NCI-H128 (cell line): ENCODE results near the gene PSG1.
"Not testable (repeated sequence)": the region's sequence is repeated elsewhere in the genome, so short reads cannot be mapped to it uniquely, and the experiment has no call there.

Experiments used
- DNase-seq: peaks from one replicate; lab custom pipeline; 2025; ENCODE audit not compliant: unreplicated experiment; lab: John Stamatoyannopoulos, UW

PSG1 gene

GRCh38 chr19:42879613-42880012 lies at the start of gene PSG1:
Gene PSG1 (minus strand): TSS chr19:42879713. CDS start chr19:42879581, 132 bp downstream.
- DNase-seq = no peak

GRCh38 chr19:42928896-42929295 lies 49.4 kb upstream of the PSG1 start:
- no peak for DNase-seq

- DNase-seq = no peak
Measured at GRCh38 chr19:42926781-42927180, 47.3 kb upstream of the PSG1 start.

GRCh38 chr19:42923106-42923505 lies 43.6 kb upstream of the PSG1 start:
- DNase-seq = not testable (repeated sequence)

GRCh38 chr19:42920971-42921370 lies 41.5 kb upstream of the PSG1 start:
- not testable (repeated sequence) for DNase-seq

- no peak for DNase-seq
Measured at GRCh38 chr19:42919757-42920079, 40.2 kb upstream of the PSG1 start.

- not testable (repeated sequence) for DNase-seq
Measured at GRCh38 chr19:42919070-42919756, 39.7 kb upstream of the PSG1 start.

- DNase-seq = not testable (repeated sequence)
Measured at GRCh38 chr19:42918377-42919069, 39.0 kb upstream of the PSG1 start.

GRCh38 chr19:42917634-42918033 lies 38.1 kb upstream of the PSG1 start, which contains the start of gene PSG6:
Gene PSG6 (minus strand): TSS chr19:42917894. CDS start chr19:42917792, 102 bp downstream.
- DNase-seq = not testable (repeated sequence)

GRCh38 chr19:42916931-42917330 lies 37.4 kb upstream of the PSG1 start:
- not testable (repeated sequence) for DNase-seq

- not testable (repeated sequence) for DNase-seq
Measured at GRCh38 chr19:42913516-42913915, 34.0 kb upstream of the PSG1 start.

GRCh38 chr19:42912941-42913340 lies 33.4 kb upstream of the PSG1 start:
- DNase-seq = not testable (repeated sequence)

- not testable (repeated sequence) for DNase-seq
Measured at GRCh38 chr19:42911731-42912130, 32.2 kb upstream of the PSG1 start.

- not testable (repeated sequence) for DNase-seq
Measured at GRCh38 chr19:42906162-42906561, 26.6 kb upstream of the PSG1 start.

GRCh38 chr19:42900561-42900960 lies 21.0 kb upstream of the PSG1 start:
- not testable (repeated sequence) for DNase-seq

GRCh38 chr19:42899674-42900073 lies 20.2 kb upstream of the PSG1 start:
- DNase-seq = not testable (repeated sequence)

GRCh38 chr19:42899110-42899509 lies 19.6 kb upstream of the PSG1 start:
- not testable (repeated sequence) for DNase-seq

- DNase-seq = not testable (repeated sequence)
Measured at GRCh38 chr19:42898656-42899055, 19.1 kb upstream of the PSG1 start.

- not testable (repeated sequence) for DNase-seq
Measured at GRCh38 chr19:42897729-42898128, 18.2 kb upstream of the PSG1 start.

GRCh38 chr19:42890446-42890845 lies 10.9 kb upstream of the PSG1 start:
- not testable (repeated sequence) for DNase-seq

- DNase-seq = not testable (repeated sequence)
Measured at GRCh38 chr19:42887876-42888445, 8.4 kb upstream of the PSG1 start.

GRCh38 chr19:42882730-42883129 lies 3.2 kb upstream of the PSG1 start:
- not testable (repeated sequence) for DNase-seq
